ACHN (cell line): ENCODE results near the gene LMO4.

Experiments
- DNase-seq: peaks from one replicate; pipeline ENCODE4 v3.0.0-alpha.2; 2015
- in situ Hi-C: cut with HindIII; loops from 2 replicates; pipeline ENCODE4 v1.10.0; 2017; ENCODE audit warnings: low sequenced_read_pairs, low pct_ligation_motif_present, low pct_unique_long_range_greater_than_20kb

The LMO4 gene

DNA sequence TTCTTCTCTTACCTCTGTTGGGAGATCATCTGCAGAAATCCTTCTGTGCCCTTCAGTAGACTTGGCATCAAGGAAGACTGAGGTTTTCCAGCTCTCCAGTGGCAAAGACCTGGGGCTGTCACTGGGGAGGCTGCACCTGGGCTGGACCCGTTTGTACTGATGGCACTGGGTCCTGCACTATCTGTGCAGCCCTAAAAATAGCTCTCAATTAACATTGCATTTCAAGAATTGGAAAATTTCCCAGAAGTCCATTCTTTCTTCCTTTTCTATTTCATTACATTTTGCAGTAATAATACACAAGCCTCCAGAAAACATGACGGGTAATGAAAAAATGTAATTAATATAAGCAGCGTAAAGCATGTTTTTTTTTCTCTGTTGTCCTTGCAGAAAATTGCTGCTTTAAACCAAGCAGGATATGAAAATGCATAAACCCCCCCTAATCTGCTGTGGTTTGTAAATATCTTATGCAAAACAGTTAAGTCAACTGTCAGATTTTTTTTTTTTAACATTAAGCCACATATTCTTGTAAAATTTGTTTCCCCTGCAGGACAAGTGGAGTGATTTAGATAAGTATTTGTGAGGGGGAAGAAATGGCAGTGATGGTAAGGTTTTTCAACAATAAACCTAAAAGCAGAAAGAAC is 64.9 kb downstream of the LMO4 start:
- DNase-seq: no peak
- in situ Hi-C loops: no loop called here

DNA sequence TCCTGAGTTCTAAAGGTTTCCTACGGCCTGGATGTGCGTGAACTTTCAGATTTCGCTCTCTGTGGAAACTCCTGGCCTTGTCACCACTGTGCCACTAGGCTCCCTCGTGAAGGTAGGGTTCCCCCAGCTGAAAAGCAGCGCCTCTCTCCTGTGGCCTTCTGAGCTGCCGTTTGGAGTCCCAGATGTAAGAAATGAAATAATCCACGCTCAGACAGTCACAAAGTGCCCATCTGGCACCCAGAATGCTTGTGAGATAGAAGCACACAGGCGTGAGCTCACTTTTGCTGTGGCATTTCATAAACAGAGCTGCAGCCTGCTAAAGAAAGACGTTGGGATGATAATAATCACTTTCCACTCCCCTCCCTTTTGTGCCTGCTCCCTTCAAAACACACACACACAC is 65.8 kb downstream of the LMO4 start:
- in situ Hi-C loops: no loop called here
- no peak for DNase-seq

DNA sequence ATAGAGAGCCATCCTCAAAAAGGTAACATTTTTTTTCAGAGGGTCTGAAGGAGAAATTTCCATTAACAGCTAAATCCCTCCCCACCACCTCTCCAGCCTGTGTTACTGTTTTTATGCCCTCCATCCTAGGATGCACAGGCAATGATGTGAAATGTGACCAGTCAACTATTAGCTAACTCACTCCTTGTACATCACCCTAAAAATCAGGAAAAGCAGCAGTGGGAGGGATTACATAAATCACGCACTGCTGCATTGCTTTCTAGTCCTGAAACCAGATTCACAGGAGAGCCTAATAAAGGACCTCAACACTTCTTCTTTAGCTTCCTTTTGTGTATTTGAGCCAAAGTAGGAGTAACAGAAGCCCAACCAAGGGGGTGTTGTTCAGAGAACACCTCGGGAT is 66.3 kb downstream of the LMO4 start:
- in situ Hi-C loops: no loop called here
- no peak for DNase-seq
